ENCODE data around the gene METRNL. TPM values are rescaled to one million over a fixed set of nuclear protein-coding genes. Genes with fewer than 3 reads are reported as not detected.
A peak's percentile ranks its signal among the peaks of the same experiment; 100 is the strongest.
"Not testable (repeated sequence)": the region's sequence is repeated elsewhere in the genome, so short reads cannot be mapped to it uniquely, and the experiment has no call there.

The METRNL gene
- total RNA-seq, 1 experiment from 2014 or later = 58.7 TPM

- CTCF ChIA-PET; H3K27me3 ChIP-seq (ENCODE audit: insufficient read depth, low read length); H3K27ac ChIP-seq (ENCODE audit: low read depth, low read length); BruUV-seq (replicated peaks); H4K20me1 ChIP-seq (ENCODE audit: insufficient read depth); DNase-seq (ENCODE audit: low read depth, low spot score); H3K4me3 ChIP-seq (replicated peaks in 1 of 2; ENCODE audit: low read depth in 1 of 2, low read length in 2 of 2); H2AFZ ChIP-seq (ENCODE audit: low read depth, low read length, poor library complexity, severe bottlenecking); POLR2A ChIA-PET; ATAC-seq; H3K9me2 ChIP-seq (ENCODE audit: insufficient read depth); H3K36me3 ChIP-seq (ENCODE audit: control insufficient read depth in 1 of 2, insufficient read depth in 2 of 2, low read length in 2 of 2); H3K9ac ChIP-seq (ENCODE audit: low read length); RAD21 ChIA-PET (ENCODE audit: low non-redundant PET in 1 of 2, low total read pairs in 2 of 2, uncharacterized antibody in 2 of 2, unreplicated experiment in 2 of 2); H3K79me2 ChIP-seq (ENCODE audit: insufficient read depth, low read length); H3K4me2 ChIP-seq (ENCODE audit: low read length); H3K4me1 ChIP-seq (ENCODE audit: control insufficient read depth in 1 of 2, insufficient read depth in 2 of 2, low read length in 2 of 2); intact Hi-C loops (cut with micrococcal nuclease): not testable (repeated sequence)
- peaks cover 17 to 21% of the 10 kb centered on the region in 2 experiments; a peak in 3 of 4 replicates for H3K9me3 ChIP-seq (ENCODE audit: control insufficient read depth in 1 of 2, insufficient read depth in 1 of 2, low read depth in 1 of 2, low read length in 2 of 2)
These were observed 60.3 kb downstream of the METRNL start for GRCh38 chr17:83139541-83140248.

- H3K9me3 ChIP-seq (ENCODE audit: control insufficient read depth in 1 of 2, insufficient read depth in 1 of 2, low read depth in 1 of 2, low read length in 2 of 2) = peaks cover 17 to 21% of the 10 kb centered on the region in 2 experiments; a peak in 3 of 4 replicates
- H3K36me3 ChIP-seq (ENCODE audit: control insufficient read depth in 1 of 2, insufficient read depth in 2 of 2, low read length in 2 of 2); H3K4me1 ChIP-seq (ENCODE audit: control insufficient read depth in 1 of 2, insufficient read depth in 2 of 2, low read length in 2 of 2); H3K79me2 ChIP-seq (ENCODE audit: insufficient read depth, low read length); H3K9me2 ChIP-seq (ENCODE audit: insufficient read depth); H4K20me1 ChIP-seq (ENCODE audit: insufficient read depth); POLR2A ChIA-PET; H3K9ac ChIP-seq (ENCODE audit: low read length); ATAC-seq; H3K4me2 ChIP-seq (ENCODE audit: low read length); H3K27me3 ChIP-seq (ENCODE audit: insufficient read depth, low read length); intact Hi-C loops (cut with micrococcal nuclease); DNase-seq (ENCODE audit: low read depth, low spot score); RAD21 ChIA-PET (ENCODE audit: low non-redundant PET in 1 of 2, low total read pairs in 2 of 2, uncharacterized antibody in 2 of 2, unreplicated experiment in 2 of 2); CTCF ChIA-PET; BruUV-seq (replicated peaks); H3K27ac ChIP-seq (ENCODE audit: low read depth, low read length); H3K4me3 ChIP-seq (replicated peaks in 1 of 2; ENCODE audit: low read depth in 1 of 2, low read length in 2 of 2); H2AFZ ChIP-seq (ENCODE audit: low read depth, low read length, poor library complexity, severe bottlenecking): not testable (repeated sequence)
These were observed 60.8 kb downstream of the METRNL start for GRCh38 chr17:83140249-83140566.

- ChIA-PET RAD21 (ENCODE audit: low non-redundant PET in 1 of 2, low total read pairs in 2 of 2, uncharacterized antibody in 2 of 2, unreplicated experiment in 2 of 2) (no interaction called here), POLR2A (no interaction called here), CTCF (no interaction called here)
- H3K27ac ChIP-seq (ENCODE audit: low read depth, low read length) = no peak overlapping the region
- intact Hi-C loops (cut with micrococcal nuclease) = no loop called here
- peak; percentile 73; the same call in 1 of the 2 replicates for TF ChIP-seq CBX3 (IDR thresholded peaks at IDR 0.05; ENCODE audit: low read depth)
- no peak for TF ChIP-seq YY1 (IDR thresholded peaks at IDR 0.05; ENCODE audit: extremely low read depth, insufficient replicate concordance, low read depth, low read length)
- H3K9me3 ChIP-seq (ENCODE audit: control insufficient read depth in 1 of 2, insufficient read depth in 1 of 2, low read depth in 1 of 2, low read length in 2 of 2) = peaks cover 17 to 21% of the 10 kb centered on the region in 2 experiments; a peak in 3 of 4 replicates
- ATAC-seq = no peak
- H3K9ac ChIP-seq (ENCODE audit: low read length) = no peak overlapping the region
- no peak overlapping the region for H2AFZ ChIP-seq (ENCODE audit: low read depth, low read length, poor library complexity, severe bottlenecking)
- no peaks in the 10 kb centered on the region for H3K4me1 ChIP-seq (ENCODE audit: control insufficient read depth in 1 of 2, insufficient read depth in 2 of 2, low read length in 2 of 2)
- H3K9me2 ChIP-seq (ENCODE audit: insufficient read depth) = no peaks in the 10 kb centered on the region
- no TSS peak for BruUV-seq (replicated peaks)
- H3K4me2 ChIP-seq (ENCODE audit: low read length) = no peak overlapping the region
- H3K79me2 ChIP-seq (ENCODE audit: insufficient read depth, low read length) = no peaks in the 10 kb centered on the region
- peaks cover 0 to 3% of the 10 kb centered on the region in 2 experiments; a peak in 1 of 4 replicates for H3K36me3 ChIP-seq (ENCODE audit: control insufficient read depth in 1 of 2, insufficient read depth in 2 of 2, low read length in 2 of 2)
- no peaks in the 10 kb centered on the region for H4K20me1 ChIP-seq (ENCODE audit: insufficient read depth)
- DNase-seq (ENCODE audit: low read depth, low spot score) = no peak
- peaks cover 4% of the 10 kb centered on the region; the same call in 1 of the 2 replicates for H3K27me3 ChIP-seq (ENCODE audit: insufficient read depth, low read length)
- H3K4me3 ChIP-seq (replicated peaks in 1 of 2; ENCODE audit: low read depth in 1 of 2, low read length in 2 of 2) = no peak overlapping the region
These were observed 63.2 kb downstream of the METRNL start for GRCh38 chr17:83142619-83143018.
